ENCODE measurements around the gene LIN7B.
A peak's percentile ranks its signal among the peaks of the same experiment; 100 is the strongest.
"Not testable (repeated sequence)": the region's sequence is repeated elsewhere in the genome, so short reads cannot be mapped to it uniquely, and the experiment has no call there.

Gene LIN7B

DNA sequence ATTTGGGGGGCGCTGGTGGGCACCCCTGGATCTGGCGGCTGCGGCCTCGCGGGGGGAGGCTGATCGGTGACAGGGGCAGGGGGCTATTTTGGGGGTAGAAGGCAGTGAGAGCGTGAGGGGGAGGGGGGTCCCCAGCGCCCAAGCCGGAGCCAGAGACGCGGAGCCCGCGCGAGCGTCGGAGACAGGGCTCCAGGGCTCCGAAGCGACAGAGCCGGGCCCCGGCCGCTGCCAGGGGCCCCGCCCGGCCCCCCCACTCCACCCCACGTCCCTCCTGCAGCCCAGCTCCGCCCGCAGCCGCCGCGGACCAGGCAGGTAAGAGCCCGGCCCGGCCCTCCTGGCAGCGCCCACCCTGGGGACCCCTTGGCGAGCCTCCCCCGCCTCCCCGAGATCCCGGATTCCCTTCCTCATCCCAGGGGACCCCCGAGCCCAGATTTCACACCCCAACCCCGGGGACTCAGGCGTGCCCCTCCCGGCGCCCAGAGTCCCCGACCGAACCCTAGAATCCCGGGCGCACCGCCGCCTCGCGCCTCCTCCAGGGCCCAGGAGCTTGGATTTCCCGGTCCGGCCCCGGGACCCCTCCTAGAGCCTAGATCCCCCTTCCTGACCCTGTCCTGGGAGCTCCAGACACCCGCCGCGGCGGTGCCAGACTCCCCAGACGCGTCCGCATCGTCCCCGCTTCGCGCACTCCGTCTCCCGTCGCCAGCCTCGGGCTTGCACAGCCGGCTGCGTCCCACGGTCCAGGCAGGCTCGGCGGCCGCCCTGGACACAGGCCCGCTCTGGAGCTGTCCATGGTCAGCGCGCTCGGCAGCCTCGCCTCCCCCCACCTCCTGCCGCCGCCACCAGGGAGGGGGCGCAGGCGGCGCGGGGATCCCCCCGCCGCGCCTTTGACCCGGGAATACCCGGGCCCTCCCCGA lies 5.5 kb downstream of the LIN7B start, which contains the start of gene PPFIA3:
PPFIA3 (plus strand) TSS at position 134 of the 914 bp plus-strand sequence. CDS start 8,330 bp downstream, outside the sequence.
- DNase-seq (ENCODE audit: low spot score), result peak; percentile 64

DNA sequence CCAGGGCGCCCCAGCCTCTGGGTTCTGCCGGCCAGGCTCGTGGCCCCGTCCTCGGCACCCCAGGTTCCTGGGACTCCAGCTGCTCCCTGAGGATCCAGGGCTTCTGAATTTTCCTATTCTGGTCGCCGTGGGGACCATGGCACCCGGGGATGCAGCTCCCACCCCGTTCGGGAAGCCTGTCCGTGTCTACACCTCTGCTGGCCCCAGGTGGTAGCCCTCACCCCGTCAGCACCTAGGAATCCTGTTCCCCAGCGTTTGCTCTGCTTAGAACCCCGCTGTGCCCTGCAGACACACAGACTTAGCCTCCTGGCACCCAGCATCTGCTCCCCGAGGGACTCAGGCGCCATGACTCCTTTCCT lies 6.1 kb downstream of the LIN7B start:
- no peak for DNase-seq (ENCODE audit: low spot score)

DNA sequence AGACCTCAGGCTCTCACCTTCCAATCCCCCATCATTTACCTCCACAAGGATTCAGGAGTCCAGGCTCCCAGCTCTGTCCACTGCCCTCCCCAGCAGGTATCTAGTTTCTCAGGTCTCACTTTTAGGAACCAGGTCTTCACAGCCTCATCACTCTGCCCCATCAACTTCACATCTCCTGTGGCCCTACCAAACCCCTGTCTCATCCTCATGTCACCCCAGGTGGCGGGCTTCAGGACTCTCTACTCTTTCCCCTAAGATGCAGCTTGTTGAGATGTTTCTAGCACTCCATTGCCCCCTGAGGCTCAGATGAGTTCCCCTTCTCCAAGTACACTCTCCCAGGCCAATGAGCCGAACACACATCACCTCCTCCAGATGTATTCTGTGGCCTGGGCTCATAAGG lies 6.7 kb downstream of the LIN7B start:
- DNase-seq (ENCODE audit: low spot score), result no peak

DNA sequence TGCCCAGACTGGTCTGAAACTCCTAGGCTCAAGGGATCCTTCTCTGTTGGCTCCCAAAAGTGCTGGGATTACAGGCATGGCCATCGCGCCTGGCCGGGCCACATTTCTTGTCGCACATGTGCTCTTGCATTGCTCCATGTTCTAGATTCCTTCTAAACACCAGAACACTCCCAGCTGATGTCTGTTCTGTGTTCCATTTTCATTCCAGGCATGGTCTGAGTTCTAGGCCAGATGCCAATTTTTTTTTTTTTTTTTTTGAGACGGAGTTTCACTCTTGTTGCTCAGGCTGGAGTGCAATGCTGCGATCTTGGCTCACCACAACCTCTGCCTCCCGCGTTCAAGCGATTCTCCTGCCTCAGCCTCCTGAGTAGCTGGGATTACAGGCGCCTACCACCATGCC lies 7.7 kb downstream of the LIN7B start:
- not testable (repeated sequence) for DNase-seq (ENCODE audit: low spot score)

DNA sequence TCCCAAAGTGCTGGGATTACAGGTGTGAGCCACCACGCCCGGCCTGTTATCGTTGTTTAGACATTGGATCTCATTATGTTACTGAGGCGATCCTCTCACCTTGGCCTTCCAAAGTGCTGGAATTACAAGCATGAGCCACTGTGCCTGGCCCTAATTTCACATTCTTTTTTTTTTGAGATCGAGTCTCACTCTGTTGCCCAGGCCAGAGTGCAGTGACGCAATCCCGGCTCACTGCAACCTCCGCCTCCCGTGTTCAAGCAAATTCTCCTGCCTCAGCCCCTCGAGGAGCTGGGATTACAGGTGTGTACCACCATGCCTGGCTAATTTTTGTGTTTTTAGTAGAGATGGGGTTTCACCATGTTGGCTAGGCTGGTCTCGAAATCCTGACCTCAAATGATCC lies 9.1 kb downstream of the LIN7B start:
- DNase-seq (ENCODE audit: low spot score), result not testable (repeated sequence)

DNA sequence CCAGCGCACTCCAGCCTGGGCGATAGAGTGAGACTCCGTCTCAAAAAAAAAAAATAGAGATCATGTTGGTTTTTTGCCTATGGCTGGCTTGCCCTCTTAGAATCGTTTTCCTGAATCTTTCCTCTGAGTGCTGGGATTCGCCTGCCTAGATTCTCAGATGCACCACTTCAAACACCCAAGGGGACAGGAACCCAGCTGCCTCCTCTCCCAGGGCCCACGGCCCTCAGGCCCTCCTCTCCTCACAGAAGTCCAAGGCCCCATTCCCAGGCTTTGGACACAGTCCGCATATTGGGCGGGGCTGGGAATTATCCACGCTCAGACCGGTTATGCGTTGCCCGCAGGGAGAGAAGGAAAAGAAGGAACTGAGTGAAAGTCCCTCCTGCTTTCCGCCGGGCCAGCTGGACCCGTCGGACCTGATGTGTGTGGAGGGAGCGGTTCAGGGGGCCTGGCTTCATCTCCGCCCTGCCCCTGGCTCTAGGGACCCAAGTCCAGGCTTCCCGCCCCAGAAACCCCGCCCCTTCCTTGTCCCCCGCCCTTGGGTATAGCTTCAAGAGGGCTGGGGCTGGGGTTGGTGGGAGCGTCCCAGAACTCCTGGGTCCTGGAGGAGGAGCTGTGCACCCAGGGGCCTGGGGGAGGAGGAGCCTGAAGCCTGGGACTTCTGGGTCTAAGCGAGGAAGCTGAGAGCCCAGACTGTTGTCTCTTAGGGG lies 11.0 kb downstream of the LIN7B start:
- DNase-seq (ENCODE audit: low spot score), result peak; percentile 68

DNA sequence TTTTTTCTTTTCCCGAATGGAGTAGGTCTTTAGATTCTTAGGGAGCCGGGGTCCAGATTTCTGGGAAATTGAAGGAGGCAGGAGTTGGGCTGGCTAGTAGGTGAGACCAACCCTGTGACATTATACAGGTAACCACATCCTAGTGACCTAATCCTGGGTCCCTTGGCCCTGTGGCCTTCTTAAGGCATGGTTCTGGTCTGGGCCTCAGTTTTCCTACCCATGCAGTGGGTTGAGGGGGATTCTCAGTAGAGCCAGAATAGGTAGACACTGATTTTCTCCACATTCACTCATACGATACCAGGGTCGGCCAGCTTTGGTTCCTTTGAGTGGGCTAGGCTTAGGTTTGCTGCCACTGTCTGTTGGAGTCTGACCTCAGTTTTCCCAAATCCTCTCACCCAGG lies 12.4 kb downstream of the LIN7B start:
- DNase-seq (ENCODE audit: low spot score), result no peak

DNA sequence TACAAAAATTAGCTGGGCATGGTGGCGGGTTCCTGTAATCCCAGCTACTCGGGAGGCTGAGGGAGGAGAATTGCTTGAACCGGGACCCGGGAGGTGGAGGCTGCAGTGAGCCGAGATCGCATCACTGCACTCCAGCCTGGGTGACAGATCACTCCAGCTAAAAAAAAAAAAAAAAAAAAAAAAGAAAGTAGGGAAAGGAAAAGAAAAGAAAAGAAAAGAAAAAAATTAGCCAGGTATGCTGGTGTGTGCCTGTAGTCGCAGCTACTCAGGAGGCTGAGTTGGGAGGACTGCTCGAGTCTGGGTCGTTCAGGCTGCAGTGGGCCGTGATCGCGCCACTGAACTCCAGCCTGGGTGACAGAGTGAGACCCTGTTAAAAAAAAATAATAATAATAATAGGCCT lies 13.1 kb downstream of the LIN7B start:
- DNase-seq (ENCODE audit: low spot score), result not testable (repeated sequence)

DNA sequence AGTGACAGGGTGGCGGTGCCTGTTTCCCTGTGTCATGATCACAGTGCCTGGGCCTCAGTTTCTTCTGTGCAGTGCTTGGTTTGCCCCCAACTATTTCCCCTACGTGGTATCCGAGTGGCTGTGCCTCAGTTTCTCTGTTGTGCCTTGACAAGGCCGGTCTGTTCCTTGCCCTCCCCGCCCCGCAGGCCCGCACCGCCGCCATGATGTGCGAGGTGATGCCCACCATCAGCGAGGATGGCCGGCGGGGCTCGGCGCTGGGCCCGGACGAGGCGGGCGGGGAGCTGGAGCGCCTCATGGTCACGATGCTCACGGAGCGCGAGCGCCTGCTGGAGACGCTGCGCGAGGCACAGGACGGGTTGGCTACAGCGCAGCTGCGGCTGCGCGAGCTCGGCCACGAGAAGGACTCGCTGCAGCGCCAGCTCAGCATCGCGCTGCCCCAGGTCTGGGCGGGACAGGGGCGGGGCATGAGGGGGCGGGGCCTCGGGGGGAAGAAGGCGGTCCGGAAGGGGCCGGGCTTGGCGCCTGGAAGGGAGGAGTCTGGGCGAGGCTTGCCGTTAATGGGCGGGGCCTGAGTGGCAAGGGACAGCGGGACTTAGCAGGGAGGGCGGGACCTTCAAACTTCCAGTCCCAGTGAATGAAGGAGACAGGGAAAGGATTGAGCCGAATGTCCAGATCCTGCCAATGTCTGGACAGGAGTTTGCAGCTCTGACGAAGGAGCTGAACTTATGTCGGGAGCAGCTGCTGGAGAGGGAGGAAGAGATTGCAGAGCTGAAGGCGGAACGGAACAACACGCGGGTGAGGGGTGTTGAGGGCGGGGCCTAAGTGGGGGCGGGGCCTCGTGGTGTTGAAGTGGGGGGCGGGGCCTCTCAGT lies 13.7 kb downstream of the LIN7B start:
- DNase-seq (ENCODE audit: low spot score), result peak; percentile 92

DNA sequence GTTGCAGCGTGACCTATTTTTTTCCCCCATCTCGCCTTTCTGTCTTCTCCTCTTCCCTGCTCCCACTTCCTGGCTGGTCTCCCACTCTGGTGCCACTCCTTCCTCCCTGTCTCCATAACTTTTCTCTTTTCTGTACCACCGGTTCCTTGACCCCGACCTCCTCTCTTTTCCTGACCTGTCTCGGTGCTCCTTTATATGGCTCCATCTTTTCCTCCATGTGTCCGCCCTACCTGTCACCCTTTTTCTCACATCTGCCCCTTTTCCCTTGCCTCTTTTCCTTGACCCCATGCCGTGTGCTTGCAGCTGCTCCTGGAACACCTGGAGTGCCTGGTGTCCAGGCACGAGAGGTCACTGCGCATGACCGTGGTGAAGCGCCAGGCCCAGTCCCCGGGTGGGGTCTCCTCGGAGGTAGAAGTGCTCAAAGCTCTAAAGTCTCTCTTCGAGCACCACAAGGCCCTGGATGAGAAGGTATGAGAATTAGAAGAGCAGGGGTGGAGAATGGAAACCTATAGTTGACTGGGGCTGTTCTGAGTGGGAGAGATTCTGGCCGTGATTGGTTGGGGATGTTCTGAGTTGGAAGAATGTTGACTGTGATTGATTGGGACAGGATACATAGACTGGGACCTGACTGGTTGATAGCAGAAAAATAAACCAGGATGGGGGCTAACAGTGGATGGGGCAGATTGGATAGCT lies 14.5 kb downstream of the LIN7B start:
- no peak for DNase-seq (ENCODE audit: low spot score)

DNA sequence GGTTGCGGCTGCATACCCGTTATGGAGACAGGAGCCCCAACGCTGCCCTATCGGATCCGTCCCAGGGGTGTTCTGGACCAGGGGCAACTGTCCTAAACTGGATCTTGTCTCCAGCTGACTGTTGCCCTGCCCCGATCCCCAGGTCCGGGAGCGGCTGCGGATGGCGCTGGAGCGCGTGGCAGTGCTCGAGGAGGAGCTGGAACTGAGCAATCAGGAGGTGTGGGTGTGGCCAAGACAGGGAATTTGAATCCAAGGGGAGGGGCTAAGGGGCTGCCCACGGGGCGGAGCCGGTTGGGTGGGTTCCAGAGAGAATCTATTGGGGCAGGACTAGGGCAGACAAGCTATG lies 15.0 kb downstream of the LIN7B start:
- DNase-seq (ENCODE audit: low spot score), result peak; percentile 86

DNA sequence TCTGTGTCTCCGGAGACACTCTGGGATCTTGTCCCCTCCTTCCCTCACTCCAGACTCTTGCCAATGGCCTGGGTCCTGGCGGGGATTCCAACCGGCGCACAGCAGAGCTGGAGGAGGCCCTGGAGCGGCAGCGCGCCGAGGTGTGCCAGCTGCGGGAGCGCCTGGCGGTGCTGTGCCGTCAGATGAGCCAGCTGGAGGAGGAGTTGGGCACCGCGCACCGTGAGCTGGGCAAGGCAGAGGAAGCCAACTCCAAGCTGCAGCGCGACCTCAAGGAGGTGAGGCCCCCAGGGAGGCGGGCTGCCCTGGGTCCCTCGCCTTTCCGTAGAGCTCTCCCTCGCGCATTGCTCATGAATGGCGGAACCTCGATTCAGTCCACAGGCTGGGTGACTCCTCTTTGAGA lies 16.2 kb downstream of the LIN7B start:
- no peak for DNase-seq (ENCODE audit: low spot score)

DNA sequence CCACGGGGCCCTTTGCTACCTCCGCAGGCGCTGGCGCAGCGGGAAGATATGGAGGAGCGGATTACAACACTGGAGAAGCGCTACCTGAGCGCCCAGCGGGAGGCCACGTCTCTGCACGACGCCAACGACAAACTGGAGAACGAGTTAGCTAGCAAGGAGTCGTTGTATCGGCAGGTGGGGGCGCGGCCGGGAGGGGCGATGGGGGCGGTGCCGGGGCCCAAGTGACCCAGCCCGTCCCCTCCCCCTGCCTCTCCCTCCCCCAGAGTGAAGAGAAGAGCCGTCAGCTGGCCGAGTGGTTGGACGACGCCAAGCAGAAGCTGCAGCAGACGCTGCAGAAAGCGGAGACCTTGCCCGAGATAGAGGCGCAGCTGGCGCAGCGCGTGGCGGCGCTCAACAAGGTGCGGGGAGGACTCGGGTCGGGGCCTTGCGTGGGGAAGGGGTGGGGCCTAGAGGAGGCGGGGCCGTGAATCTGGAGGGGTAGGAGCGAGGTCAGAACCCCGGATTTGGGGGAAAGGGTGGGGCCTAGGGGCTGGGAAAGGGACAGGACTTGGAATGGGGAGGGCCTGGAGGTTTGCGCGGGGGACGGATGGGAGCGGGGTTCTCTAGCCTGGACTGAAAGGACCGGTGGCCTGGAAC lies 18.9 kb downstream of the LIN7B start:
- DNase-seq (ENCODE audit: low spot score), result no peak

DNA sequence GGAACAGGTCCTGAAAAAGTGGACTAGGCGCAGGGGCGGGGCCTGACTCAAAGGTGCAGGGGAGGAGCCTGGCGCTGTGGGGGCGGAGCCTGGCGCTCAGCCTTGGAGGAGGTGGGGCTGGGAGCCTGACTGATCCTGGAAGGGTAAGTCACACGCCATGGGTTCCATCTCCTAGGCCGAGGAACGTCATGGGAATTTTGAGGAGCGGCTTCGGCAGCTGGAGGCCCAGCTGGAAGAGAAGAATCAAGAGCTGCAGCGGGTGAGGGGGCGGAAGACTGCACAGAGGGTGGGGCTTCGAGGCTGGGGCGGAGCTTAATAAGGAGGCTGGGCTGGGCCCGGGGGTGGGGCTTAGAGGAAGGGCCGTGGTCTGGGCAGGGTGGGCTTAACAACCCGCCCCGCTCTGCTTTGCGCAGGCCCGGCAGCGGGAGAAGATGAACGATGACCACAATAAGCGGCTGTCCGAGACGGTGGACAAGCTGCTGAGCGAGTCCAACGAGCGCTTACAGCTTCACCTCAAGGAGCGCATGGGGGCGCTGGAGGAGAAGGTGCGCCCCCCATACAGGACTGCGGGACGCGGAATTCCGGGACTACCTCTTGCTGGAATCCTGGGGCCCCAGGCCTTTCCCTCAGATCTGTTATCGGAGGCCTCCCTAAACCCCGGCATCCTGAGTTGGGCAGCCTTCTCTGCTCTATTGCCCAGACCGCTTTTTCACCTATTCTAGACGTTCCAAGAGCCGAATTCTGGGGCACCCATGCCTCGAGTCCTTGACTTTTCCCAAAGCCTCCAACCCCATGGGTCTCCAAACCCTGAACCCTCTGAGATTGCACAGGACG lies 19.7 kb downstream of the LIN7B start:
- DNase-seq (ENCODE audit: low spot score), result no peak

DNA sequence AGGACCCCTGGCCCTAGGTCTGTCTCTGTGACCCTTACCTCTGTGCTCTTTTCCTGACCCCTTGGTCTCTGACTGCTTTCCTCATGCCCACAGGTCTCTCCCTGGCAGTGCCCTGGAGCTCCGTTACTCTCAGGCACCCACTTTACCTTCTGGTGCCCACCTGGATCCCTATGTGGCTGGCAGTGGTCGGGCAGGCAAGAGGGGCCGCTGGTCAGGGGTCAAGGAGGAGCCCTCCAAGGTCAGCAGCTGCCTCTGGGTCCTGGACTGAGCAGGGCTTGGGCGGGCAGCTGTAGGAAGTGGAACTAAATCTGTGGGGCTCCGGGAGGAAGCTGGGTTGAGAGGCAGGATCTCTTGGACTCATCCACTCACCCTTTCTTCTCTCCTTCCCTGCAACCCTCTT lies 21.5 kb downstream of the LIN7B start:
- no peak for DNase-seq (ENCODE audit: low spot score)

DNA sequence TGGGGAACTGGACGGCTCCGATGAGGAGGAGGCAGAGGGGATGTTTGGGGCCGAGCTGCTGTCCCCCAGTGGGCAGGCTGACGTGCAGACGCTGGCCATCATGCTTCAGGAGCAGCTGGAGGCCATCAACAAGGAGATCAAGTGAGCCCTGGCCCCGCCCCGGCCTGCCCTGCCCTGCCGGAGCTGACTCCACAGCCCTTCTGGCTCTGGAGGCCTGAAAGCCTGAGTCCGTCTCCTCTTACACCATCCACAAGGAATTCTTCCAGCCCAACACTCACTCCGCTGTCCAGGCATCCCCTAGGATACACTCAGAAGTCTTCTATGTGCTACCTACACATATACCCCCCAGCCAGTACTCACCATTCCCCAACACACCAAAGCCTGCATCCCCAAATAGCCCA lies 22.6 kb downstream of the LIN7B start:
- DNase-seq (ENCODE audit: low spot score), result no peak

DNA sequence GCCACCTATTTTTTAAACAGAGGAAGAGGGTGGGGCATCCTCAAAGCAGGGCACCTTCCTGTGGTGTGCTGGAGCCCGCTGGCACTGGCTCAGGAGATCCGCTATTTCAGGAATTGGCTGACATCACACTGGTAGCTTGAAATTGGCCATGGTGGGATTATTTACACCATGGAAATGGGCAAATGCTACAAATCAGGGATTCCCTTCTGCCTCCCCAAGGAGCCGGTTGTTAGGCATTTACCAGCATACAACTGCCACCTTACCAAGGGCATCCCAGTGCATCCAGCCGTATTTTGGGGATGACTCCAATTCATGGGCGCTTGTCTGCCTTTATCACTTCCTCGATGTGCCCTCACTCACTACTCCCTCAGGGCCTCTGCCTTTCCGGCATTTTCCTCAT lies 26.8 kb downstream of the LIN7B start:
- DNase-seq (ENCODE audit: low spot score), result no peak

DNA sequence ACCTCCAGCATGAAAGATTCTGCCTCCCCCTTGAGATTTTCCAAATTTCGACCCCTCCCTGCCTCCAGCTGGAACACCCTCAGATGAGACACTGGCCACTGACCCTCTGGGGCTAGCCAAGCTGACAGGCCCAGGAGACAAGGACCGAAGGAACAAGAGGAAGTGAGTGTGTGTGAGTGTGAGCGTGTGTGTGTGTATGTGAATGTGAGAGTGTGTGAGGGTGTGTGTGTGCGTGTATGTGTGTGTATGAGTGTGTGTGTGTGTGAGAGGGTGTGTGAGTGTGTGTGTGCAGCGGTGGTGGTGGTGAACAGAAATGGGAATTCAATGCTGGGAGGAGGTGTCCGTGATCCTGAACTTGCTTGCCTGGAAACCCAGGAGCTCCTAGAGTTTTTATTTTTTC lies 27.2 kb downstream of the LIN7B start:
- DNase-seq (ENCODE audit: low spot score), result no peak

DNA sequence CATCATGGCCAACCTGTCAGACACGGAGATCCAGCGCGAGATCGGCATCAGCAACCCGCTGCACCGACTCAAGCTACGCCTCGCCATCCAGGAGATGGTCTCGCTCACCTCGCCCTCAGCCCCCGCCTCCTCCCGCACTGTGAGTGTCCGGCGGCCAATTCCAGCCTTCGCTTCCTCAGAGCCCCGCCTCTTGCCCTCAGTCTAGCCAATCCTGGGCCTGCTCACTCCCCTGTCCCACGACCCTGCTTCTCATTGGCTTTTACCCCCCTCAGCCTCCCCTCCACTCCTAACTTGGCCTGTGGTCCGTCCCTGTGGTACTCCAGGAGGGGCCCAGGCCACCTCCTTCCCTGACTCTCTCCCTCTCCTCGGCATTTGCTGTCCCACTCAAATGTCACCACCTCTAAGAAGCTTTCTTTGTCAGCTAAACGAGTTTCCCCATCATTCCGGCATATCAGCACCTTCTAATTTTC lies 28.7 kb downstream of the LIN7B start:
- no peak for DNase-seq (ENCODE audit: low spot score)

Data from HuH-7 (cell line).